ENCODE results near the gene ANKRD28.
"Not testable (repeated sequence)": the region's sequence is repeated elsewhere in the genome, so short reads cannot be mapped to it uniquely, and the experiment has no call there.

Gene ANKRD28

GRCh38 chr3:15797642-15798303 lies at the start of gene ANKRD28:
TSS of gene ANKRD28 (minus strand) at chr3:15797979. CDS start at chr3:15796521, 1,458 bp downstream.
- DNase-seq (ENCODE audit: low read depth), result no peak

DNA sequence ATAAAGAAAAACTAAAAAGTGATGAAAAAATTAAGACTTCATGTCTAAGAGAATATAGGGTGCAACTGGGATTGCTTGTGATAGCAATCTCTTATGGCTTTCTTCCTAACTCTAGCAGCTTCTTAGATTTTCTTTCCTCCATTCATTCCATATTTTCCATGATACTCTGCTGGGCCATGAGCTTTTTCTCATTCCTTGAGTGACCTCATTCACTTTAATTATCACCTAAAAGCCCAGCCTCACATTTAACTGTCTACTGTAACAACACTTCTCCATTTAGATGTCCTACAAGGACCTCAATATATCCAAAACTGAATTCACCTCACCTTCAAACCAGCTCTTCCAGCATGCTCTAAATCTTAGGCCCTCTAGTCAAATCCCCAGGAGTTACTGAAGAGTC lies 49.5 kb upstream of the ANKRD28 start:
- no peak for DNase-seq (ENCODE audit: low read depth)

- DNase-seq (ENCODE audit: low read depth), result no peak
These were observed 48.8 kb upstream of the ANKRD28 start for GRCh38 chr3:15846606-15847005.

GRCh38 chr3:15845475-15845874 lies 47.7 kb upstream of the ANKRD28 start:
- DNase-seq (ENCODE audit: low read depth), result no peak

GRCh38 chr3:15844889-15845288 lies 47.1 kb upstream of the ANKRD28 start:
- DNase-seq (ENCODE audit: low read depth), result no peak

- not testable (repeated sequence) for DNase-seq (ENCODE audit: low read depth)
These were observed 43.6 kb upstream of the ANKRD28 start for GRCh38 chr3:15841091-15841973.

GRCh38 chr3:15839568-15839967 lies 41.8 kb upstream of the ANKRD28 start:
- DNase-seq (ENCODE audit: low read depth), result no peak

- DNase-seq (ENCODE audit: low read depth), result no peak
These were observed 34.1 kb upstream of the ANKRD28 start for GRCh38 chr3:15831927-15832326.

DNA sequence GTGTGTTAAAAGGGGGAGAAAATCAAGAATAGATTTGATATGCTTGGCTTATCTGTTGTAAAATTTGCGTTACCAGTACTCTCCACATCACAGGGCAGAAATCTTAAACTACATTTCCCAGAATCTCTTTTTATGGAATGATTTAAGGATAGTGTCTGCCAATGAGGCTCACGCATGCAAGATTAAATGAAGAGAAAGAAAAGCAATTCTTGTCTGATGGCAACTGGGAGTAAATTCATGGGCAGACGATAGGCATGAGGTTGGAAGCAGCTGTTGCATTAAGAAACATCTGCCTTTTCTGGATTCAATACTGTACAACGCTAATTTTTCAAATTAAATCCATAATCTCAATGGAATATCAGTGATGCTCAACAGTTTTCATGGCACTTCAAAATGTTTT lies 27.2 kb upstream of the ANKRD28 start:
- no peak for DNase-seq (ENCODE audit: low read depth)

DNA sequence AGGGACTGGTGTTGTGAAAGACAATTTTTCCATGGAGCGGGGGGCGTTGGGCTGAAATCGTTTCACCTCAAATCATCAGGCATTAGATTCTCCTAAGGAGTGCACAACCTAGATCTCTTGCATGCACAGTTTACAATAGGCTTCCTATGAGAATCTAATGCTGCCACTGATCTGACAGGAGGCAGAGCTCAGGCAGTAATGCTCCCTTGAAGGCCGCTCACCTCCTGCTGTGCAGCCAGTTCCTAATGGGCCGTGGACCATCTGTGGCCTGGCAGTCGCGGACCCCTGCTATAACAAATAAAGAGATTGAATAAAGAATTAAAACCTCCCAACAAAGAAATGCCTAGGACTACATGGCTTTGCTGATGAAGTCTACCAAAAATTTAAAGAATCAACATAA lies 25.3 kb upstream of the ANKRD28 start:
- DNase-seq (ENCODE audit: low read depth), result no peak

GRCh38 chr3:15822281-15822680 lies 24.5 kb upstream of the ANKRD28 start:
- DNase-seq (ENCODE audit: low read depth), result no peak

DNA sequence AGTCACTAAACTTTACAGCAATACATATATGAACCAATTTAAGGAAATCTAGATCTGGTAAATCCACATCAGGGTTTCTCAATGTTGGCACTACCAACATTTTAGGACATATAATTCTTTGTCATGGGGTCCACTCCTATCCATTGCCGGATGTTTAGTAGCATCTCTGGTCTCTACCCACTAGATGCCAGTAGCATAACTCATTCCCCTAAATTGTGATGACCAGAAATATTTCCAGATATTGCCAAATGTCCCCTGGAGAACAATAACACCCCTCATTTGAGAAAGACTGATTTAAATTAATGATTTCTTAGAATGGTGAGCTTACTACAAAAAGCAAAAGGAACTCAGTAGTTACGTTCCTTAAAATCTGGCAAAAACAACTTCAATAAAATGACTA lies 23.1 kb upstream of the ANKRD28 start:
- no peak for DNase-seq (ENCODE audit: low read depth)

- DNase-seq (ENCODE audit: low read depth), result no peak
These were observed 21.8 kb upstream of the ANKRD28 start for GRCh38 chr3:15819576-15819975.

- no peak for DNase-seq (ENCODE audit: low read depth)
These were observed 21.3 kb upstream of the ANKRD28 start for GRCh38 chr3:15819043-15819442.

DNA sequence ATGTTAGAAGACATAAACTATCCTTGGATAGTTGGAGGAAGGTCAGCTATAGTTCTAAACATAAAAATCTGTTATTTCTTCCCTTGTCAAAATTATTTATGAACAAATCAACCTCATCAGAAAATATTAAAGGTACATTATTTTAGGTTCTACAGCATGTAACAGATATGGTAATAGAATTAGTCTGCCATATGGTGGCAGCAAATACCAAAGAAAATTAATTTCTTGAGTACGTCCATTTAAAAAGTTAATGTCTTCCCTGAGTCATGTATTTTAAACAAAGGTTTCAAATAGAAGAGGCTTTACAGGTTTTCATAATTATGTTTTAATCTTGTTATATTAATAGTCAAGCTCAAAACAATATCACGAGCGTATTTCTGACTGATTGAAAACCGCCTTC lies 17.9 kb upstream of the ANKRD28 start:
- DNase-seq (ENCODE audit: low read depth), result no peak

DNA sequence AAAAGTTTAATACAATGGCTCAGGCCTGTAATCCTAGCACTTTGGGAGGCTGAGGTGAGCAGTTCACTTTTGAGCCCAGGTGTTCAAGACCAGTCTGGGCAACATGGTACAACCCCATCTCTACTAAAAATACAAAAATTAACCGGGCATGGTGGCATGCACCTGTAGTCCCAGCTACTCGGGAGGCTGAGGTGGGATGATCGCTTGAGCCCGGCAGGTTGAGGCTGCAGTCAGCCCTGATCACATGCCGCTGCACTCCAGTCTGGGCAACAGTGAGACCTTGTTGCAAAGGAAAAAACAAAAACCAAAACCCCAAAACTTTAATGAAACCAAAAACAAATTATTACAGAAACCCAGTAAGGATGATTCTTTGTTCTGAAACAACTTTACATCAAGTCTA lies 15.3 kb upstream of the ANKRD28 start:
- not testable (repeated sequence) for DNase-seq (ENCODE audit: low read depth)

GRCh38 chr3:15812183-15812582 lies 14.4 kb upstream of the ANKRD28 start:
- no peak for DNase-seq (ENCODE audit: low read depth)

- no peak for DNase-seq (ENCODE audit: low read depth)
These were observed 12.9 kb upstream of the ANKRD28 start for GRCh38 chr3:15810702-15811101.

GRCh38 chr3:15809313-15809712 lies 11.5 kb upstream of the ANKRD28 start:
- no peak for DNase-seq (ENCODE audit: low read depth)

DNA sequence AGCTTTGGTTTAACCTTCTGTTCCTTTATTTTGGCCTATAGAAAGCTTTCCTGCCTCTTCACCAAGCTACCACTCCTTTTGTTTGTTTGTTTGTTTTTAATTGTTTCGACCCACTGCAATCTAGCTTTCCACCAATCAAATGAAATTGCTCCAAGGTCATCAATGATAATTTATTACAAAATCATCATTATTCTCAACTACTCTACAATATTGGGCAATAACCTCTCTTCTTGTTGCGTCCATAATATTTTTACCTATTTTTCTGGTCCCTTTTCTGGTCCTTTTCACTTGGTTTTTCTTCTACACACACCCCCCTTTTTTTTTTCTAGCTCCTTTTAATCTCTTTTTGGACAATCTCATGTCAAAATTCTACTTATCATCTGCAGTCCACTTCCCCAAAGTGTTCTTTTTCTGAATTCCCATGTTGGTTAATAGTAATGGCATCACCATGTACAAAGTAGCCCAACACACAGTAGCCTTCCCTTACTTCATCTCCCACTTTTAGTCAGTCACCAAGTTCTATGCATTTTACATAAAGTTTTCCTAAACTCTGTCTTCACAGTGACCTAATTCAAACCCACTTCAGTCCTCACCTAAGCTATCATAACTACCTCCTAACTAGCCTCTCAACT lies 11.0 kb upstream of the ANKRD28 start:
- no peak for DNase-seq (ENCODE audit: low read depth)

- no peak for DNase-seq (ENCODE audit: low read depth)
These were observed 8.0 kb upstream of the ANKRD28 start for GRCh38 chr3:15805756-15806266.

- no peak for DNase-seq (ENCODE audit: low read depth)
These were observed 6.8 kb upstream of the ANKRD28 start for GRCh38 chr3:15804553-15805095.
